A673 (cell line): Measurements from ENCODE around the gene PLA2G2A. TPM values are rescaled to one million over a fixed set of nuclear protein-coding genes. Genes with fewer than 3 reads are reported as not detected.
"Not testable (repeated sequence)": the region's sequence is repeated elsewhere in the genome, so short reads cannot be mapped to it uniquely, and the experiment has no call there.

ENCODE experiments used
- BruUV-seq: library from RNA; stranded (reverse); fragments of 400-500 nt; replicated peaks from 2 replicates; lab custom pipeline; 2021; lab: Mats Ljungman, UMichigan
- CTCF ChIA-PET: fragments of 300-600 bp; sonication (Branson Sonifier 250); formaldehyde crosslinking; loops from one replicate; lab custom pipeline; 2022; ENCODE audit warnings: antibody characterized with exemption; lab: Charles Lee
- POLR2A ChIA-PET: fragments of 300-600 bp; sonication (Branson Sonifier 250); formaldehyde crosslinking; loops from one replicate; lab custom pipeline; 2022; ENCODE audit warnings: antibody characterized with exemption; ENCODE audit not compliant: low non-redundant PET; lab: Charles Lee
- DNase-seq: peaks from one replicate; pipeline ENCODE4 v3.0.0-alpha.2; 2015; ENCODE audit warnings: low spot score
- H3K27ac ChIP-seq: fragments of 200-600 bp; sonication (generic); 2 replicates; pipeline ENCODE4 v1.5.1; 2016; ENCODE audit warnings: mixed run types, low read depth, mild to moderate bottlenecking, mixed read lengths, antibody characterized with exemption, low read length; ENCODE audit not compliant: poor library complexity, severe bottlenecking
- H3K27me3 ChIP-seq: fragments of 200-600 bp; sonication (generic); replicated peaks from 2 replicates; pipeline ENCODE4 v1.6.1; 2017; ENCODE audit warnings: mixed run types, low read depth, mild to moderate bottlenecking, mixed read lengths, antibody characterized with exemption, low read length; ENCODE audit not compliant: insufficient read depth, poor library complexity
- H3K36me3 ChIP-seq: fragments of 200-600 bp; sonication (generic); 2 replicates; pipeline ENCODE4 v1.6.1; 2016; ENCODE audit warnings: mixed run types, mild to moderate bottlenecking, mixed read lengths, antibody characterized with exemption, low read length; ENCODE audit not compliant: insufficient read depth, poor library complexity, severe bottlenecking
- H3K4me1 ChIP-seq: fragments of 200-600 bp; sonication (generic); 2 replicates; pipeline ENCODE4 v1.6.1; 2017; ENCODE audit warnings: mixed run types, mild to moderate bottlenecking, mixed read lengths, antibody characterized with exemption, low read length; ENCODE audit not compliant: insufficient read depth, poor library complexity, severe bottlenecking
- H3K4me3 ChIP-seq: fragments of 200-600 bp; sonication (generic); 2 replicates; pipeline ENCODE4 v1.5.1; 2016; ENCODE audit warnings: low read depth, mixed run types, mild to moderate bottlenecking, mixed read lengths, low read length; ENCODE audit not compliant: poor library complexity, severe bottlenecking
- H3K9me3 ChIP-seq: fragments of 200-600 bp; sonication (generic); 2 replicates; pipeline ENCODE4 v1.6.1; 2016; ENCODE audit warnings: mixed run types, low read depth, mild to moderate bottlenecking, mixed read lengths, antibody characterized with exemption, low read length; ENCODE audit not compliant: poor library complexity, severe bottlenecking
- CTCF ChIP-seq: fragments of 300-800, 200-600 bp; sonication (generic); conservative IDR thresholded peaks from 2 replicates; pipeline ENCODE4 v1.5.1; 2017; ENCODE audit warnings: low read depth, mild to moderate bottlenecking, antibody characterized with exemption, low read length, moderate library complexity, mixed read lengths
- EZH2 ChIP-seq: fragments of 200-600 bp; sonication (generic); IDR thresholded peaks from 2 replicates; pipeline ENCODE4 v1.6.1; 2017; ENCODE audit warnings: borderline replicate concordance, low read depth, mild to moderate bottlenecking, mixed read lengths, antibody characterized with exemption, low read length; ENCODE audit not compliant: poor library complexity, severe bottlenecking
- intact Hi-C: fragments of 100-400 bp; cut with micrococcal nuclease; formaldehyde crosslinking; loops from one replicate; pipeline ENCODE4 v1.10.0; 2022; ENCODE audit not compliant: unreplicated experiment
- total RNA-seq: library from RNA; stranded (reverse); gene quantifications from 2 replicates; pipeline ENCODE4 v1.2.3, GENCODE V29; 2021

The PLA2G2A gene
- total RNA-seq, 1 experiment from 2014 or later = not detected

GRCh38 chr1:19988267-19989006 lies 9.0 kb upstream of the PLA2G2A start:
- no peaks in the 10 kb centered on the region for H3K4me1 ChIP-seq
- H3K27ac ChIP-seq = no peak overlapping the region
- no peaks in the 10 kb centered on the region for H3K9me3 ChIP-seq
- peaks cover 36% of the 10 kb centered on the region for H3K27me3 ChIP-seq
- TF ChIP-seq CTCF (no peak), EZH2 (no peak)
- H3K36me3 ChIP-seq = no peaks in the 10 kb centered on the region
- H3K4me3 ChIP-seq = no peak overlapping the region
- ChIA-PET CTCF (no interaction called here), POLR2A (no interaction called here)
- DNase-seq = no peak
- BruUV-seq = no TSS peak
- intact Hi-C loops = no loop called here

- TF ChIP-seq EZH2 (no peak), CTCF (no peak)
- CTCF ChIA-PET = no interaction called here
Measured at GRCh38 chr1:19987719-19988118, 8.3 kb upstream of the PLA2G2A start.

DNA sequence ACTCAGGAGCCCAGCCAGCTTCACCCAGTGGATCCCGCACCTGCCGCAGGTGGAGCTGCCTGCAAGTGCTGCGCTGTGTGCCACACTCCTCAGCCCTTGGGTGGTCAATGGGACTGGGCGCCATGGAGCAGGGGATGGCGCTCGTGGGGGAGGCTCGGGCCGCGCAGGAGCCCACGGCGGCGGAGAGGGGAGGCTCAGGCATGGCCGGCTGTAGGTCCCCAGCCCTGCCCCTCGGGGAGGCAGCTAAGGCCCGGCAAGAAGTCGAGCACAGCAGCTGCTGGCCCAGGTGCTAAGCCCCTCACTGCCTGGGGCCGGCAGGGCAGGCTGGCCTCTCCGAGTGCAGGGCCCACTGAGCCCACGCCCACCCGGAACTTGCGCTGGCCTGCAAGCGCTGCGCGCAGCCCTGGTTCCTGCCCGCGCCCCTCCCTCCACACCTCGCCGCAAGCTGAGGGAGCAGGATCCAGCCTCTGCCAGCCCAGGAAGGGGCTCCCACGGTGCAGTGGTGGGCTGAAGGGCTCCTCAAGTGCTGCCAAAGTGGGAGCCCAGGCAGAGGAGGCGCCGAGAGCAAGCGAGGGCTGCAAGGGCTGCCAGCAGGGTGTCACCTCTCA lies 5.1 kb upstream of the PLA2G2A start:
- POLR2A ChIA-PET, H3K36me3 ChIP-seq, DNase-seq, H3K4me1 ChIP-seq, BruUV-seq, H3K4me3 ChIP-seq, intact Hi-C loops, H3K9me3 ChIP-seq, H3K27ac ChIP-seq: not testable (repeated sequence)
- CTCF ChIA-PET = interaction anchor here (0.6 kb wide), 1 partner anchor 15 kb away, joined by 3 read pairs; no protein-coding TSS in a partner anchor
- peaks cover 33% of the 10 kb centered on the region for H3K27me3 ChIP-seq

More at GRCh38 chr1:19987719-19988118, 8.3 kb upstream of the PLA2G2A start:
- POLR2A ChIA-PET = no interaction called here
- no peaks in the 10 kb centered on the region for H3K4me1 ChIP-seq
- H3K27me3 ChIP-seq = peaks cover 34% of the 10 kb centered on the region
- no peak overlapping the region for H3K27ac ChIP-seq
- no TSS peak for BruUV-seq
- H3K4me3 ChIP-seq = no peak overlapping the region
- H3K9me3 ChIP-seq = no peaks in the 10 kb centered on the region
- intact Hi-C loops = no loop called here
- DNase-seq = no peak
- no peaks in the 10 kb centered on the region for H3K36me3 ChIP-seq
